GM11168 (cell line): ENCODE results near the gene FAM107B.

Experiments
- in situ Hi-C: fragments of 300-500 bp; cut with MboI; formaldehyde crosslinking; loops from one replicate; pipeline ENCODE4 v1.12.0; 2022; ENCODE audit warnings: low sequenced_read_pairs; ENCODE audit not compliant: unreplicated experiment

FAM107B gene

DNA sequence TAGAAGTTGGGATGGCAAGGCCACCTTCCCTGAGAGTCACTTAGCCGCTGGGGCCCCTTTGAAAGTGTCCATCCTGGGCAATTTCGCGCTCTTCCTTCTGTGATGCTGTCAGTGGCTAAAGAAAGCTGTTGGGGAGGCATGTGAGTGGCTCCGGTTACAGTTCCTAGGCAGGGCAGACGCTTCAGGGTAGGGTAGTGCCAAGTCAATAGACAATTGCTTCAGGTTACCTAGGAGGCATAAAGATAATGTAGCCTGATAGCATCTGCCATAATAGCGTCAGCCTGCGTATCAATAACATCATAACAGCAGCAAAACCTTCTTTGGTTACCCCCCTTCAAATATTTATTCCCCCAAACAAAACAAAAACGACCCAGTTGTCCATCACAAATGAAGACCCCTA lies at the start of gene FAM107B:
Gene FAM107B (minus strand): TSS at position 101 of the 400 bp plus-strand sequence. CDS start 234 bp downstream, outside the sequence.
- in situ Hi-C loops = no loop called here

DNA sequence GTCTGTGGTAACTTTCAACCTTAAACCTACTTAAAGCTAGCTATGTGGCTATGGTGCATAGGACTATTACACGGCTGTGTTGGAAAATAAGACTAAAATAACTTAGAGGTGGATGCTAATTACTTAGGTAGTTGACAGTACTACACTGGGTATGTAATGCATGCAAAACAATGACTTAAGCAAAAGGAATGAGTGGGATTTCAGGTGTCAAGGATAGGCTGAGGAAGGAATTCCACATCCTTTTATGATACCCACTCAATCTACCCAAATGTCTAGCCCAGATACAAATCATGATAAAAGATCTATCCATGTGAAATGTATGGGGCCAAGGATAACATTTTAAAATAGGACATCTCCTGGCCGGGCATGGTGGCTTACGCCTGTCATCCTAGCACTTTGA lies 49.3 kb upstream of the FAM107B start:
- in situ Hi-C loops = no loop called here

DNA sequence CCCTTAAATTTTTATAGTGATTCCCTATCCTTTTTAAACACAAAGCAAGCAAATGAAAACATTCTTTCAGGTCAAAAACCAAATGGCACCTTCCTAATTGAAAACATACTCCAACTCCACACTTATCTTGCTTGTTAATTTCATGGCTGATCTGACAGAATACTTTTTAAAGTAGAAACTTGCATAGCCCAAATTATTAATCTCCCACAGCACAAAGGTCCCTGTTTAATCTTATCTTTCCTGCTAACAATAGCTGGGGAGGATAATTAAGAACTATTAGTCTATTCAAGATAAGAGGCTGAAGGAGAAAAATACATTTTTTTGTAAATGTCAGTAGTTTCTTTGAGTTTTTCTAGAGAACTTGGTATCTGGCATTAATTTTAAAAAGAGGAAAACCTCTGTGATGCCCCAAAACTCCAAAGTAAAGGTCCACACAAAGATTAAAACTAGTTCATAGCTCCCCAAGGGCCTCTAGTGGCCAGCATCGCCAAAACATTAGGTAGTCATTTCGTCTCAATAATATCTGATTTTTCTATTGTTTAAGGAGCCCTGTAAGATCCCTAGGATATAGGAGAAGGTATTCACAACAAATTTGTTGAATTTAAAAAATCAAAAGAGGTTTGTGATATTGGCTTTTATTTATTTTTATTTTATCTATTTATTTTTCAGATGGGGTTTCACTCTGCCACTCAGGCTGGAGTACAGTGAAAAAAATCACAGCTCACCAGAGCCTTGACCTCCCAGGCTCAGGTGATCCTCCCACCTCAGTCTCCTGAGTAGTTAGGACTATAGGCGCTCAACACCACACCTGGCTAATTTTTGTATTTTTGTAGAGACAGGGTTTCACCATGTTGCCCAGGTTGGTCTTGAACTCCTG lies 48.4 kb upstream of the FAM107B start:
- in situ Hi-C loops = no loop called here

DNA sequence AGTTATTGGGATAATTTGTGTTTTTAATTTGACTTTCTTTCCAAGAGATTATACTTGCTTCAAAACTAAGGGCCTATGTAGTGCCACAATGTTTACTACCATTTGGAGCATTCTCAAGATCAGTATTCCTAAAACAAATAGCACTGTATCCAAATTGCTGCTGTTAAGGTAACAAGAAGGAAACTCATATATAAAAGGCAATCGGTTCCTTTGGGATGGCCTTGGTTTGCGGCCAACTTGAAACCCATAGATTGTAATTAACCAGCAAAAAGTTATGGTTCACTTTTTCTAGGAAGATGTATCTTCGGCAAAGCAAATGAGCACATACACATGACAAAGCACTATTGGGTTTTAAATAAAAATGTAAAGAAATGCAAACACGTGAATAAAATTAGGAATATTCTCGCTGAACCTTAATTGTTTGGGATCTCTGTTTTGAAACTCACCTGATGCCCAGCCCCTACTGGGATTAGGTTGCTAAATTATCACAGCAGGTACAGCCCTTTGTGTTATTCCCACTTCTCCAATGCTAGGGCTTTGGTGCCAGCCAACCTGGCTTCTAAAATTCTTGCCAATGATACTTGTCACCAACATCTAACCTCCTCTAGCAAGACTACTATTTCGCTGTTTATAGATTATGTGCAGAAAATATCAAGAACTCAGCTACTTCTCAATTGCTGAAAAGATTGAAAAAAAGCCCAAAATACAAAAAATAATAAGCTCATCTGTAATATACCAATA lies 47.1 kb upstream of the FAM107B start:
- in situ Hi-C loops = no loop called here

DNA sequence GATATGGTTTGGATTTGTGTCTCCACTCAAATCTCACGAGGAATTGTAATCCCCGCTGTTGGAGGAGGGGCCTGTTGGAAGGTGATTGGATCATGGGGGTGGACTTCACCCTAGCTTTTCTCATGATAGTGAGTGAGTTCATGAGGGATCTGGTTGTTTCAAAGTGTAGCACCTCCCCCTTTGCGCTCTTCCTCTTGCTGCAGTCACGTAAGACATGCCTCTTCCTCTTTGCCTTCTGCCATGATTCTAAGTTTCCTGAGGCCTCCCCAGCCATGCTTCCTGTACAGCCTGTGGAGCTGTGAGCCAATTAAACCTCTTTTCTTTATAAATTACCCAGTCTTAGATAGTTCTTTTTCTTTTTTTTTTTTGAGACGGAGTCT lies 46.1 kb upstream of the FAM107B start:
- in situ Hi-C loops = no loop called here

DNA sequence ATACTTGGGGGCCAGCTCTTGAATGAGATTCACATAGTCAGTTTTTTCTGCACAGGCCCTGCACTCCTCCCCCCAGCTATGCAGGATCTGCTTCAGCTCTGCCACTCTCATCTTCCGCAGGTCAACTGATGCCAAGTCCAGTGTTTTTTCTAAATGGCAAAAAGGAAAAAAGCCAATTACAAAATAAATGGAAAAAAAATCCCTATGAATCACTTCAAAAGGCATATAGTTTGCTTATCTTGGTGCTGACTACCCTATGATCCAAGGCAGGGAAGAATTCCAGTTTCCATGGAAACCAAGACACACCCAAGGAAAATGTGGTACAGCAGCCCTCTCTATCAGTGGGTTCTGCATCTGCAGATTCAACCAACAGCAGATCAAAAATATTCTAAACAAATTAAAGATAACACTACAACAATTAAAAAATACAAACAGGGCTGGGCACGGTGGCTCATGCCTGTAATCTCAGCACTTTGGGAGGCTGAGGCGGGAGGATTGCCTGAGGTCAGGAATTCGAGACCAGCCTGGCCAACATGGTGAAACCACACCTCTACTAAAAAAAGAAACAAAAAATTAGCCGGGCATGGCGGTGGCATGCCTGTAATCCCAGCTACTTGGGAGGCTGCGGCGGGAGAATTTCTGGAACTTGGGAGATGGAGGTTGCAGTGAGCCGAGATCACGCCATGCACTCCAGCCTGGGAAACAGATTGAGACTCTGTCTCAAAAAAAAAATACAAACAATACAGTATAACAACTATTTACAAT lies 45.5 kb upstream of the FAM107B start:
- in situ Hi-C loops = no loop called here

DNA sequence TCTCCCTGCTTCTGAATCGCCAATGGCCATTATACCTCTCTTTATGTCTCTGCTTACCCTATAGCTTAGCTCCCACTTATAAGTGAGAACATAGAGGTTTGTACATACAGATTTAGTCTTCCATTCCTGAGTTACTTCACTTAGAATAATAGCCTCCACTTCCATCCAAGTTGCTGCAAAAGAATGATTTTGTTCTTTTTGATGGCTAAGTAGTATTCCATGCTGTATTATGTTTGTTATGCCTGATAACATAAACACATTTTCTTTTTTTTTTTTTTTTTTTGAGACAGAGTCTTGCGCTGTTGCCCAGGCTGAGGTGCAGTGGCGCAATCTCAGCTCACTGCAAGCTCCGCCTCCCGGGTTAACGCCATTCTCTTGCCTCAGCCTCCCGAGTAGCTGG lies 42.0 kb upstream of the FAM107B start:
- in situ Hi-C loops = loop anchor here (5.0 kb wide), 1 partner anchor 159 kb away; no protein-coding TSS in a partner anchor

DNA sequence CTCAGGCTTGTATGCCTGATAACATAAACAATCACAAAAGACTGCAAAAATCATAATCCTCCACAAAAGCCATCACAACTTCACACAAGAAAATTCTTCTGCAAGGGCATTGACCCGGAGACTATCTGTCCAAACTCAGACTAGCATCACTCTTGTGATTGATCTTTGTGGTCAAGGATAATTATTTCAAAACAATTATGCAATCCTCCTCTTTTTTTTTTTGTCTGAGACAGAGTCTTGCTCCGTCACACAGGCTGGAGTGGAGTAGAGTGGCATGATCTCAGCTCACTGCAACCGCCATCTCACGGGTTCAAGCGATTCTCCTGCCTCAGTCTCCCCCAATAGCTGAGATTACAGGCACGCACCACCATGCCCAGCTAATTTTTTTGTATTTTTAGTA lies 41.0 kb upstream of the FAM107B start:
- in situ Hi-C loops = loop anchor here (5.0 kb wide), 1 partner anchor 158 kb away; no protein-coding TSS in a partner anchor

DNA sequence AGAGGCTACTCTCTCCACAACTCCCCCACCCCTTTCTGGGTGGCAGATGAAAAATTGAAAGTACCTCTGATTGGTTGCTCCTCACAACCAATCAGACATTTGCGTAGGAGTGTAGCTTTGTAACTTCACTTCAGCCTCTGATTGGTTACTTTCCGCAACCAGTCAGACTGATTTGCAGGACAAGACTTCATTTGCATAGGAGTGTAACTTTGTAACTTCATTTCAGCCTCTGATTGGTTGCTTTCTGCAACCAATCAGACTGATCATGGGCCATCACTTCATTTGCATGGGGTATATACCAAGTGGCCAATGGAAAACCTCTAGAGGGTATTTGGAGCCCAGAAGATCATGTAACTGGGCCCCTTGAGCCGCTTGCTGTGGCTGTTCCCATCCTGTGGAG lies 37.6 kb upstream of the FAM107B start:
- in situ Hi-C loops = no loop called here

DNA sequence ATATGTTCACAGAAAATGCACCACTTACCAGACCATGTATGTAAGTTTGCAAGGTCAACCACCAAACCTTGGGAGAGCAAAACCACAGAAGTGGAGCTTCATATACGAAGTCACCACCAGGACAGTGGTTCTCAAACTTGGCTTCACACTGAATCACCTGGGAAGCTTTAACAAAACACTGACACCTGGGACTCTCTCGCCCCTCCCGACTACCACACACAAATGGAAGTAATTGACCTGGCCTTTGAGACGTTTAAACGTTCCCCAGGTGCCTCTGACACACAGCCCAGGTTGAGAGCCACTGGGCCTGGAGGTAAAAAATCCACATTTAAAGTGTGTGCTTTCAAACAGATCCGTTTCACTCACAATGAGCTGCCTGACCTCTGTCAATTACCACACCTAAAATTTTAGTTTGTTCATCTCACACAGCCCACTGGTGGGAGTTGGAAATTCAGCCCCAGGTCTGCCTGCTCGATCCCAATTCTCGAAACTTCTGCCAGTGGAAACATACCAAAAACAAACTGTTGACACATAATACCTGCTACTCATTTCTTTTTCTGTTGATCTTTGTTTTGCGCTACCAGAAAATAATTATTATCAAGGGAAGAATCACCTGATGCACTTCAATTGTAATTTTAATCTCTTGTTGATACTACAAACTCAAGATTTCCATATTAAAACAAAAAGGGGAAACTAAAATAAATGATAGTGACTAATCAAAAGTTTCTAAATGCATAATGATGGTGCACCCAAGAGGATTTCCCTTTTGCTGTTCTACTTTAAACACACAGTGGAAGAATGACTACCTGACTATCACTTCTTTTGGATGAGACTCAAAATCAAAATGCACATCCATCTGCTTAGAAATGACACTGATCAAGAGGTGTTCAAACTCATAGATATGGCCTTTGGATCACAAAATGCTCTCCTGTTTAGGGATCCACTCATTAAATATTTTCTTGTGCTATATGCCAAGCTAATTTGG lies 36.6 kb upstream of the FAM107B start:
- in situ Hi-C loops = no loop called here

DNA sequence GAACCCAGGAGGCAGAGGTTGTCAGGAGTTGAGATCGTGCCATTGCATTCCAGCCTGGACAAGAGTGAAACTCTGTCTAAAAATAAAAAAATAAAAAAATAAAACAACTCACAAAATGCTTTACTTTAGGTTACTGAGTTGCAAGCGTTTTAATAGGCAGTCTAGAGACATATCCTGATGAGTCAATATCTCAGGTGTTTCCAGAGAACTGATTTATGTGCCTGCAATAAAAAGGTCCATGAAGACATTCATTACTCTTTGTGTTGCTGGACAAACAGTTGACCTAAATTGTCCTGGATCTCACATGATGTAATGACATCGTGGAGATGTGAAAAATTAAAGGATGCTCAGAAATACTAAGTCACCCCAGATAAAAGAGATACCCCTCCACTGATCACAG lies 31.6 kb upstream of the FAM107B start:
- in situ Hi-C loops = no loop called here

DNA sequence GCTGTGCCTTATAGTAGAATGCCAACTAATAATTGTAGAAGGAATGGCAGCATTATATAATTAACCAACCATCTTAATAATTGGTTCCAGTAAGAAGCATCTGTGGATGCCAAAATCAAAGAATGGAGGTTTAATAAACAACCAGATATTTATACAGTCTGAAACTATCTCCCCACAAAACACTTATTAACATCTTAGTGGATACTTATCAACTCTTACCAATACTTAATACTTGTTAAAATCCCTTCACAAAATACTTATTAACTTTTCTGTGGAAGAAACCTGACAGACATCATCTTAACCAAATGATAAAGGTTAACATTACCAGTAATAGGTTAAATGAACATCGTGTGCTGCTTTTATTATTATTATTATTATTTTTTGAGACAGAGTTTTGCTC lies 29.1 kb upstream of the FAM107B start:
- in situ Hi-C loops = no loop called here

DNA sequence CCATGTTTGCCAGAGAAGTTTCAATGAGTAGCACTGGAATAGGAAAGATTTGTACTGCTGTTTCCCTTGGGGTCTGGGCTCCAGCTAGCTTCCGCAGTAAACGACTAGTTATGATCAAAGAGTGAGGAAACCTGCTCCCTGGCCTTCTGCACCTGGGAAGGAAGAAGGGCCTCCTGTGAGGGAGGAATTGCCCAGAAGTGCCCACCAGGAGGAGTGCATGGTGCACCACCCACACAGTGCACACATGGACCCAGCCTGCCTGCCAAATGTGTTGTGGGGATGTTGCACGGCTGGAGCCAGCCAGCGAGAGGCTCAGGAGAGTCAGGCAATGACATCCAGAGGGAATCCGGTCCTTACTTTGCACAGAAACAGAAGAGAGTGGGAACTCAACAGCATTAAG lies 27.0 kb upstream of the FAM107B start:
- in situ Hi-C loops = no loop called here

DNA sequence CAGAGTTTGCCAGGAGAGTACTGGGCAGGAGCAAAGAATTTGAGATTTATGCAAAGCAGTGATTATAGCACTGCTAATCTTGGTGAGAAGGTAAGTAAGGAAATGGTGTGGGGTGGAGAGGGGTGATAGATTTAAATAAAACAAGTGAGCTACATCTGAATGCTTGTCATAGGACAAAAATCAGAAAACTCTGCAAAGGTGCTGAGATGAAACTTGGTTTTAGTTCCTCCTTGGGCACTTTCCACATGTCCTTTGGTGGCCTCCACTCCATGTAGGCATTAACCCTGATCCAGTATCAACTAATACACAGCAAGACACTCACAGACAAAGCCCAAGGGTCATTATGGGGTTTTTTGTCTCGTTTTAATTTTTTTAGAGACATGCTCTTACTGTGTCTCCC lies 25.7 kb upstream of the FAM107B start:
- in situ Hi-C loops = no loop called here

DNA sequence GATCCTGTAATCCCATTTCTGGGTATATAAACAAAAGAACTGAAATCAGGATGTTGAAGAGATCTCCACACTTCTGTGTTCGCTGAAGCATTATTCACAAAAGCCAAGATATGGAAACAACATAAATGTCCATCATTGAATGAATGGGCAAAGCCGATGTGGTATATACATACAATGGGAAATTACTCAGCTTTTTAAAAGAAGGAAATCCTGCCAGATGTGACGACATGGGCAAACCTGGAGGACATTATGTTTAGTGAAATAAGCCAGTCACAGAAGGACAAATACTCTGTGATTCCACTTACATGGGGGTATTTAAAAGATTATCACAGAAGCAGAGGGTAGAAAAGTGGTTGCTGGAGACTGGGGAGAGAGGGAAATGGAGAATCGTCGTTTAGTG lies 23.9 kb upstream of the FAM107B start:
- in situ Hi-C loops = no loop called here

DNA sequence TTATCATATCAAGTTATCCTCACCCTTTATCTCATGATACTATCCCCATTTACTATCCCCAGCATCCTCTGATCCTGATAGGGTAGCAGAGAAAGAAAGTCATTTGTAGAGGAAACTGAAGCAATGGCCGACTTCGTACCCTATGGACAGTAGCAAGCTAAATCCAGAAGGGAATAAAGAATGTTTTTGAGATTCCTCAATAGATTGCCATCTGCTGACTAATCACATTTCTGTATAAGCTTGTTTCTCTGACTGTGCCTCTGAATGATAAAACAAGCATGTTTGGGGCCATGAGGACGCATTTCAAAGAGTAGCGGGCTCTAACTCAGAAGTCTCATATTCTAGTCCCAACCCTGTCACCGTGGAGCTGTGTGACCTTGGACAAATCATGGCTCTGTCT lies 13.2 kb upstream of the FAM107B start:
- in situ Hi-C loops = no loop called here

DNA sequence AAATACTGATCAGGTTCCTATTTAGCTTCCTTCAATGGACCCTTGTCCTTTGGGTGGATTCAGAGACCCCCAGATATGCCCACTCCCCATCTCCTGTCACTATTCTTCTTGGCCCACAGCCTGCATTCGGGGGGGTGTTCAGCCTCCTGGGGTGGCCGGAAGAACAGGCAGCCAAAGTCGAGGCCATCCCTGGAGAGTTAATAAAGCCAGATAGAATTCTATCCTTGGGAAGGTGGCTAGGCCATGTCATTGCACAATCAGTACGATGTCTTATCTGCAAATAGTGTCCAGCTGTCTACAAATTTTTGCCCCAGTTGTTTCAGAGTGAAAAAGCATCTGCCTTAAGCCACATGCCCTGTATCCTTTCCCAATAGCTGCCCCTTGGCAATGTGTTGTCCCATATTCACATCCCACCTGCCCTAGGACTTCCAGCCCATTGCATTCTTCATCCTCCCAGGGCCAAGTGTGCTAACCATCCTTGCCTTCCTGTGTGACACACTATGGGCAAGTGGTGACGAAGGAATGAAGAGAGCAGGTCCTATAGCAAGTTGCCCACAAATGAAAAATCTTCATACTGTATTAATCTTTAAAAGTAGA lies 9.9 kb upstream of the FAM107B start:
- in situ Hi-C loops = no loop called here

DNA sequence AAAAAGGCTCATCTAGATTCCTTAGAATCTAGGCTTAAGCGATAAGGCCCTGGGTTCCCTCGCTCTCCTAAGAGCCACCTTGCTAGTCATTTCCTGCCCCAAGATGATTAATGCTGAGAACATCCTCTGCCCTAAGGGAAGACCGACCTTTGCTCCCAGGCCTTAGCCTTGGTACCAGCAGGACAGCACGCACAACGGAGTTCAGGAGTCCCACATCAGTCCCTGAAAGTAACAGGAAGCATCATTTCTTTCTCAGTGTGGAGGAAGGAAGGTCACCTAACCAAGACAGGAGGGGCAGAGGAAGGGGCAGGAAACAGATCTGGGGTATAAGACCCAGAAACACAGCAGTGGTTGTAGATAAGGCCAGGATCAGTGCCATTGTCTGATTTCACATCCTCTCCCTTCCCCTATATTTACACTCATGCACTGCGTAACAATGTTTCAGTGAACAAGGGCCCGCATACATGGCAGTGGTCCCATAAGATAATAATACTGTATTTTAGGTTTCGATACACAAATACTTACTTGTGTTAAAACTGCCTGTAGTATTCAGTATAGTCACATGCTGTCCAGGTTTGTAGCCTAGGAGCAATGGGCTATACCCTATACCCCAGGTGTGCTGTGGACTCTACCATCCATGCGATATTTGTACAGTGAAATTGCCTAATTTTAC lies 8.1 kb upstream of the FAM107B start:
- in situ Hi-C loops = no loop called here

DNA sequence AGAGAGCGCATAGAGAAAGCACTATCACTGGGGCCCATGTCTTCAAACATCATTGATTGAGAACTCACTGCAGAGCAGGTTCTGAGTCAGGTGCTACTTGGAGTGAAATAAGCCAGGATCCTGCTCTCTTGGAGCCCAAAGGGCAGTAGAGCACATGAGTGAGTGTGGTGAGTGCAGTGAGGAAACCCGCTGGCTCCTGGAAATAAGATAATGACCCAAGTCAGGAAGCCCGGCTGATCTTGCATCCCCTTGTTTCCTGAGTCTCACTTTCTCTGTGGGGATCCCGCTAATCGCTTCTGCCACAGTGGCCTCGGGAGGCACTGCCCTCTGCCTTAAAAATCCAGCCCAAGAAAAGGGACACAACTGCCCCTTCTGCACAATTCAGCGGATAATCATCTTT lies 7.1 kb upstream of the FAM107B start:
- in situ Hi-C loops = no loop called here
